Inflammatory macrophage treated with lipopolysaccharide for 1 hour (primary cell): ENCODE results near the gene HTR5A.

Experiments
- DNase-seq, 2 donors: peaks; one replicate each; pipeline ENCODE4 v3.0.0-alpha.2; 2020 to 2022

HTR5A gene

GRCh38 chr7:155093596-155093995 is 23.5 kb downstream of the HTR5A start:
- DNase-seq, result no peak

DNA sequence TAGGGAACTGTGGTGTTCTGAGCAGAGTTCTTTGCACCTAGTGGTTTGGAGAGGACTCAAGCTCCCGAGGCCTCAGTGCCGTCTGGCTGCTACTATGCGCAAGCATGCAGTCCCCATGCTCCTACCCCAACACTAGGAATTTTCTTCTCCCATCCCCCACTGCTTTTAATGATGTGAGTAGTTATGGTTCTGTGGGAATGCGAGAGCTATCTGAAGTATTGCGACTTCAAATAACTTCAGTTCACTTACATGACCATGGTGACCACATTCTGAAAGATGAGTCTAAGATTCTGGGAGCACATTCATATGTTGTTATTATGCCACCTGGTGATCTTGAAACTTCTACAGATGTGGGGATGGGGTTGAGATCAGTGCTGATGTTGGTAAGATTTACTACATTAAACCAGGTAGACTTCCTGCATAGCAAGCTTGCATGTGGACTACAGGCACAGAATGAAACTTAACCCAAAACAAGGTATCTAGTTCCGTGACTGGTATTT is 24.6 kb downstream of the HTR5A start:
- DNase-seq, result no peak

DNA sequence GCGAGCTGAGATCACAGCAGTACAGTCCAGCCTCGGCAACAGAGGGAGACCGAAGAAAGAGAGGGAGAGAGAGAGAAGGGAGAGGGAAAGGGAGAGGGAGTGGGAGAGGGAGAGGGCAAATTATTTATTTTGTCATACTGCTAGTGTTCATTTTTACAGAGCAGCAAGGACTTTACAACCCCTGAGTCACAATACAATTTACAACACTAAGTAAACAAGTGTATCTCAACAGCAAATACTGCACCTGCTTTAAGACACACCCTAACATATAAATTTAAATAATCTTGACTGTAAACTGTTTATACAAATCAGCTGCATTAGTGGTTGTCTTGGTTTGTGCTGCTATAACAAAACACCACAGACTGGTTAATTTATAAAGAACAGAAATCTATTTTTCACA is 27.2 kb downstream of the HTR5A start:
- no peak for DNase-seq

GRCh38 chr7:155103839-155104238 is 33.7 kb downstream of the HTR5A start:
- no peak for DNase-seq

GRCh38 chr7:155104913-155105312 is 34.8 kb downstream of the HTR5A start:
- no peak for DNase-seq

GRCh38 chr7:155106356-155106755 is 36.2 kb downstream of the HTR5A start:
- DNase-seq, result no peak

GRCh38 chr7:155107126-155107525 is 37.0 kb downstream of the HTR5A start:
- no peak for DNase-seq

DNA sequence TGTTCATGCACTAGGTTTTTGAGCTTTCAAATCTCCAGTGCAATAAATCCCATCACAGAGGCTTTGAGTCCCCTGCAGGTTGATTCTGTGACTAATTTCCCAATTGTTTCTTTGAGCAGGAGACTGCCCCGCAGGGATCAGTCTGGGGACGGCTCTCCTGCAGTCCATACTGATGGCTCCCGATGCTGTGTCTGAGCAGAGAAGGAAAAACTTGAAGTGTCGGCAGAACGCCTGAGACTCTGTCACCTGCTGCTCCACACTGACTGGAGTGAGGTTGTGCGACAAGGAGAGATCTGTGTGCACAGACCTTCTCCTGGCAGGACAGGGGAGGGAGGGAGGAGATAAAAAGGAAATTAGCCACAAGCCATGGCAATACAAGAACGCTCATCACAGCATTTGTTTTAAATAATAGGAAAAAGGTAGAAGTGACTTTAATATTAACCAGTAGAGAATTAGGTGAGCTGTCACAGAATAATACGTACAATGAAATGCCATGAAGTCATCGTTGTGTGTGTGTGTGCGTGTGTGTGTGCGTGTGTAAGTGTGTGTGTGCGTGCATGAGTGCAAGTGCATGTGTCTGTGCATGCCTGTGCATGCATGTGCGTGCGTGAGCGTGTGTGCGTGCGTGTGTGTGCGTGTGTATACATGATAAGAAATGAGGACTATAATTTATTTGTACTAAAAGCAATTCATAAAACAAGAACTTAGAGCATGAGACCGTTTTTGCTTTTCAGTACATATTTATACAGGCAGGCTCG is 38.2 kb downstream of the HTR5A start:
- DNase-seq, result no peak

- no peak for DNase-seq
Observed at GRCh38 chr7:155109121-155109520, 39.0 kb downstream of the HTR5A start.

- DNase-seq, result no peak
Observed at GRCh38 chr7:155115288-155115687, 45.2 kb downstream of the HTR5A start.

DNA sequence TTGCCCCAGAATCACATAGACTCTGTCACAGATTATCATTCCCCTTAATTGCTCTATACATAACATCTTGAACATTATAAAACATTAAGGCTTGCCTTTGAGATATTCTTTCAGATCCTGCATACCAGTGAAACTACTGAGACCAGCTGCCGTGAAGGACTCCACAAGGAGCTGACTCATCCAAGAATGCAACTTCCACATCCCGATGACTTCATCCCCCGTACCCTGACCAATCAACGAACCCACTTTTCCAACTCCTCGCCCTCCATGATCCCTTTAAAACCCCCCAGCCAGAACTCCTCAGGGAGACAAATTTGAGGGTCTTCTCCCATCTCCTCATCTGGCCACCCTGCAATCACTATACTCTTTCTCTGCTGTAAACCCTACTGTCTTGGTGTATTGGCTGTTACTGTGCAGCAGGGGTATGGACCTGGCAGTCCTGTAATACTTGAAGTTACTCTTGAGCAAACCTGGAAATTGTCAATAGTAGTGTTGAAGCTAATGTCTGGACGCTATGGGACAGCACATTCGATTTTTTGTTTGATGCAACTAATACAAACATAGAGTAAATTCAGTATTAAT is 49.8 kb downstream of the HTR5A start:
- DNase-seq, result no peak

DNA sequence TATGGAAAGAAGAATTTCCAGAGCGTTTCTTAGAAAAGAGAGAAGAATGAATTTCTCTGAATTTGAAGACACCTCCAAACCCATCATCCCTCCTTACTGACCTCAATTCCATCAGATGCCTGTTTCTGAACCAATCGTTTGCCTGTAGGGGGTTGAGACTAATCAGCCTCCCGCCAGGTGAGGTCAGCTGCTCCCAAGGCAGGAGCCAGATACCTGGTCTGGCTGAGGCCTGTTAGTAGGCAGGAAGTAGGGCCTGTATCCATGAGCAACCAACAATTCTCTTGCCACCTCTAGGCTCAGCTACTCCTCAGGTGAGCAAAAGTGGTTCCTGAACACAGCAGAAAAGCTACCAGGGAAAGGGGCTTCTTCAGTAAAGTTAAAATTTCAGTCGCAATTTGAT is 50.3 kb downstream of the HTR5A start:
- no peak for DNase-seq

- DNase-seq, result no peak
Observed at GRCh38 chr7:155122831-155123230, 52.7 kb downstream of the HTR5A start.

DNA sequence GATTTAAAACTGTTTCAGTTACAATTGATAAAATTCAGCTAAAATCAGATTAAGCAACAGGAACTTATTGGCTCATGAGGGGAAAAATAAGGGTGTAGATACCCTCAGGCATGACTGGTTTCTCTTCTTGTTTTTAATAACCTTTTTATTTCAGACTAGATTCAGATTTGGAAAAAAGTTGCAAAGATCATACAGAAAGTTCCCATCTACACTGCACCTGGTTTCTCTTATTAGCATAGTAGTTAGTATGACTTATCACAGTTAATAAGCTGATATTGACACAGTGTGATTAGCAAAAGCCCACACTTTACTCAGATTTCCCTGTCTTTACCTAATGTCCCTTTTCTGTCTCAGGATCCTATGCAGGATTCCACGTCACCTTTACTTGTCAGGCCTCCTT is 53.3 kb downstream of the HTR5A start:
- DNase-seq, result no peak

DNA sequence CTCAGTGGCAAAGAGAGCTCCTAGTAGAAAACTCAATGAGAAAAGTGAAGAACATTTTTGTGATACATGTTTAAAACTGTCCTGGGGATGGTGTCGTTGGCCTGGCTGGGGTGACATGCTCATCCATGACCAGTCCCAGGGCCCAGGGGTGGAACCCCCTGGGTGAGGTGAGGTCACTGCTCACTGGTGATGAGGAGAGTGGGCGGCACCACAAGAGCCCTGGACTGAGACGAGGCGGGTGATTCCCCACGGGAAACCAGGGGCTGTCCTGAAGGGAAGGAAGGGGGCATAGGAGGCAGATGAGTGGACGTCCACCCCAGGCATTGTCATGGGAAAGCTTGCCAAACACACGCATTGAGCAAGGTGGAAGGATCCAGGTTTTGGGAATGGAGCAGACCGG is 54.6 kb downstream of the HTR5A start:
- DNase-seq, result no peak

DNA sequence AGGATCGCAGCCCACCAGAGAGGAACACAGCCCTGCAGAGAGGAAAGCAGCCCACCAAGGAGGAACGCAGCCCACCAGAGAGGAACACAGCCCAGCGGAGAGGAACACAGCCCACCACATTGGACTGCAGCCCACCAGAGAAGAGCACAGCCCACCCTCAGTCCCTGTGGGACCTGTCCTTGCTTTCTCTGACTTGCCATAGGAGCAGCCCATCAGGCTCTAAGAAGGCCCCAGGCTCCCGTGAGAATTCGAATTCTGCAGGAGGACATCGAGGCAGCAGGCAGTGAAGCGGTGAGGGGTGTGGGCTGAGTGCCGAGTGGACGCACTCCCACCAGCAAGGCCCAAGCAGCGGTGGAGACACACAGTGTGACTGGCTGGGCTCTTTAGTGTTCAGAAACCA is 59.1 kb downstream of the HTR5A start:
- DNase-seq, result no peak

- no peak for DNase-seq
Observed at GRCh38 chr7:155129789-155130188, 59.7 kb downstream of the HTR5A start.

DNA sequence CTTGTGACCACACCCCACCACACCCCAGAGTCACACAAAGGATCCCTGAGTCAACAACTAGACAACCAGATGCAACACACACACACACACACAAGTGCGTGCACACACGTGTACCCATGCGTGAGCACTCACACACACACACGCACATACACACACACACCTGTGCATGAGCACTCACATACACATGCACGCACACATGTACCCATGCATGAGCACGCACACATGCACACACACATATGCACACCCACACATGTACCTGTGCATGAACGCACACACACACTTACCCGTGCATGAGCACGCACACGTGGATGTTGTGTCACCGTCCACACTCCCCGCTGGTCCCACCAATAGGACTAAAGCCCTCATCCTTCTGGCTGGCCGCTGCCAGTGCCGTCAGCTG is 60.4 kb downstream of the HTR5A start:
- DNase-seq, result no peak

- no peak for DNase-seq
Observed at GRCh38 chr7:155131090-155131489, 61.0 kb downstream of the HTR5A start.

- DNase-seq, result no peak
Observed at GRCh38 chr7:155132431-155132830, 62.3 kb downstream of the HTR5A start.

- no peak for DNase-seq
Observed at GRCh38 chr7:155136619-155137243, 66.6 kb downstream of the HTR5A start.
